Activated CD4-positive, alpha-beta T cell treated with anti-CD3 and anti-CD28 coated beads for 36 hours (primary cell): ENCODE measurements around the gene GSTO2. TPM values are rescaled to one million over a fixed set of nuclear protein-coding genes. Genes with fewer than 3 reads are reported as not detected.

ENCODE experiments used
- ATAC-seq: fragments of 200-7000 bp; cut with Tn5 transposase; one replicate; pipeline ENCODE4 v1.10.0; 2021; ENCODE audit warnings: mild to moderate bottlenecking, moderate library complexity
- CTCF ChIA-PET: fragments of 350-600 bp; sonication (Branson Sonifier 250); formaldehyde crosslinking; loops from one replicate; lab custom pipeline; 2021; ENCODE audit warnings: antibody characterized with exemption; lab: Charles Lee
- POLR2A ChIA-PET: fragments of 350-600 bp; sonication (Branson Sonifier 250); formaldehyde crosslinking; loops from one replicate; lab custom pipeline; 2021; ENCODE audit warnings: antibody characterized with exemption, inconsistent platforms; lab: Charles Lee
- DNase-seq: peaks from one replicate; pipeline ENCODE4 v3.0.0-alpha.2; 2020
- H3K27ac Mint-ChIP-seq: one replicate; pipeline ENCODE4 v1.8.0; 2021; ENCODE audit warnings: mixed read lengths
- H3K27me3 Mint-ChIP-seq: one replicate; pipeline ENCODE4 v1.8.0; 2021; ENCODE audit warnings: mixed read lengths
- H3K36me3 Mint-ChIP-seq: one replicate; pipeline ENCODE4 v1.8.0; 2021; ENCODE audit warnings: low read depth, mixed read lengths
- H3K4me1 Mint-ChIP-seq: one replicate; pipeline ENCODE4 v1.8.0; 2021; ENCODE audit warnings: mixed read lengths
- H3K4me3 Mint-ChIP-seq: one replicate; pipeline ENCODE4 v1.8.0; 2021; ENCODE audit warnings: mild to moderate bottlenecking, moderate library complexity, mixed read lengths
- H3K9me3 Mint-ChIP-seq: one replicate; pipeline ENCODE4 v1.8.0; 2021; ENCODE audit warnings: low read depth, mixed read lengths
- intact Hi-C, 2 experiments: fragments of 100-400 bp; cut with DNase I in 1 of 2; cut with micrococcal nuclease in 1 of 2; formaldehyde crosslinking; loops; one replicate each; pipeline versions ENCODE4 v1.14.2 to v1.15.1; 2022 to 2024; cut with DNase I, micrococcal nuclease
- total RNA-seq, 2 experiments: library from RNA; stranded (reverse); gene quantifications; one replicate each; pipeline ENCODE4 v1.2.3, GENCODE V29; 2021

Gene GSTO2
- total RNA-seq, 2 experiments from 2014 or later = 2.1 to 2.8 TPM

GRCh38 chr10:104279550-104280259, 10.7 kb downstream of the GSTO2 start:
- Mint-ChIP-seq H3K27me3 (peaks cover 9% of the 10 kb centered on the region), H3K27ac (no peak overlapping the region), H3K4me1 (no peaks in the 10 kb centered on the region), H3K9me3 (no peaks in the 10 kb centered on the region), H3K36me3 (no peaks in the 10 kb centered on the region), H3K4me3 (no peak overlapping the region)
- no peak for ATAC-seq
- ChIA-PET CTCF (interaction anchor here (0.6 to 2.5 kb wide), 8 partner anchors 9 to 27 kb away, joined by 3 to 15 read pairs (median 4); no protein-coding TSS in a partner anchor), POLR2A (interaction anchor here (0.6 kb wide), 1 partner anchor 45 kb away, joined by 5 read pairs; no protein-coding TSS in a partner anchor)
- no peak for DNase-seq
- intact Hi-C loops = no loop called here

GRCh38 chr10:104281694-104282093, 12.7 kb downstream of the GSTO2 start:
- H3K9me3 Mint-ChIP-seq = no peaks in the 10 kb centered on the region
- no peak overlapping the region for H3K27ac Mint-ChIP-seq
- POLR2A ChIA-PET = no interaction called here
- H3K27me3 Mint-ChIP-seq = peaks cover 2% of the 10 kb centered on the region
- CTCF ChIA-PET = interaction anchor here (0.6 kb wide), 1 partner anchor 9 kb away, joined by 3 read pairs; no protein-coding TSS in a partner anchor
- H3K4me3 Mint-ChIP-seq = no peak overlapping the region
- no peak for DNase-seq
- H3K36me3 Mint-ChIP-seq = no peaks in the 10 kb centered on the region
- intact Hi-C loops = no loop called here
- no peaks in the 10 kb centered on the region for H3K4me1 Mint-ChIP-seq
- no peak for ATAC-seq

GRCh38 chr10:104284846-104285245, 15.9 kb downstream of the GSTO2 start:
- ChIA-PET POLR2A (no interaction called here), CTCF (interaction anchor here (2.7 to 7.8 kb wide), 2 partner anchors 10 to 66 kb away, joined by 13 to 115 read pairs; no protein-coding TSS in a partner anchor)
- Mint-ChIP-seq H3K27ac (no peak overlapping the region), H3K27me3 (peaks cover 9% of the 10 kb centered on the region), H3K4me3 (no peak overlapping the region), H3K4me1 (no peaks in the 10 kb centered on the region), H3K36me3 (no peaks in the 10 kb centered on the region), H3K9me3 (no peaks in the 10 kb centered on the region)
- intact Hi-C loops = no loop called here
- ATAC-seq (no peak), DNase-seq (no peak)

- ATAC-seq (no peak), DNase-seq (no peak)
- intact Hi-C loops = no loop called here
- H3K4me3 Mint-ChIP-seq = no peak overlapping the region
- H3K27me3 Mint-ChIP-seq = peaks cover 15% of the 10 kb centered on the region
- H3K36me3 Mint-ChIP-seq = no peaks in the 10 kb centered on the region
- CTCF ChIA-PET = interaction anchor here (1.4 to 7.8 kb wide), 5 partner anchors 12 to 95 kb away, joined by 3 to 115 read pairs (median 3); partner anchors contain the start of gene ITPRIP
- POLR2A ChIA-PET = no interaction called here
- peaks cover 6% of the 10 kb centered on the region for H3K4me1 Mint-ChIP-seq
- no peak overlapping the region for H3K27ac Mint-ChIP-seq
- no peaks in the 10 kb centered on the region for H3K9me3 Mint-ChIP-seq
Measured at GRCh38 chr10:104286939-104287338, 18.0 kb downstream of the GSTO2 start.

GRCh38 chr10:104288355-104288754, 19.4 kb downstream of the GSTO2 start:
- Mint-ChIP-seq H3K36me3 (no peaks in the 10 kb centered on the region), H3K27ac (no peak overlapping the region), H3K27me3 (peaks cover 15% of the 10 kb centered on the region), H3K4me1 (peaks cover 14% of the 10 kb centered on the region), H3K4me3 (no peak overlapping the region), H3K9me3 (no peaks in the 10 kb centered on the region)
- ATAC-seq (no peak), DNase-seq (no peak)
- ChIA-PET POLR2A (no interaction called here), CTCF (interaction anchor here (0.8 to 7.8 kb wide), 4 partner anchors 11 to 62 kb away, joined by 4 to 115 read pairs (median 59); no protein-coding TSS in a partner anchor)
- intact Hi-C loops = no loop called here

- H3K4me1 Mint-ChIP-seq = peaks cover 19% of the 10 kb centered on the region
- POLR2A ChIA-PET = interaction anchor here (0.6 to 1.5 kb wide), 2 partner anchors 22 to 62 kb away, joined by 4 read pairs; partner anchors contain the start of gene CFAP58
- H3K4me3 Mint-ChIP-seq = no peak overlapping the region
- no peaks in the 10 kb centered on the region for H3K9me3 Mint-ChIP-seq
- CTCF ChIA-PET = interaction anchor here (0.5 to 8.2 kb wide), 36 partner anchors 8 to 521 kb away, joined by 3 to 142 read pairs (median 4); partner anchors contain the start of genes CFAP43, CFAP58 and ITPRIP
- intact Hi-C loops = loop anchor here (1.0 to 2.0 kb wide), 4 partner anchors 14 to 331 kb away; partner anchors contain the start of gene GSTO2 (in 1 of the 2)
- peaks cover 15% of the 10 kb centered on the region for H3K27me3 Mint-ChIP-seq
- peak; percentile 94 for DNase-seq
- no peak overlapping the region for H3K27ac Mint-ChIP-seq
- peak; percentile 99 for ATAC-seq
- H3K36me3 Mint-ChIP-seq = no peaks in the 10 kb centered on the region
Measured at GRCh38 chr10:104291439-104291951, 22.5 kb downstream of the GSTO2 start.

- H3K27ac Mint-ChIP-seq = peak overlapping the region; percentile 53
- DNase-seq = no peak
- H3K9me3 Mint-ChIP-seq = no peaks in the 10 kb centered on the region
- intact Hi-C loops = no loop called here
- ChIA-PET CTCF (interaction anchor here (0.5 to 8.2 kb wide), 20 partner anchors 9 to 591 kb away, joined by 3 to 142 read pairs (median 10); partner anchors contain the start of genes CFAP58, GSTO1 and ITPRIP), POLR2A (interaction anchor here (1.5 kb wide), 1 partner anchor 60 kb away, joined by 4 read pairs; the partner anchor contains the start of gene CFAP58)
- no peaks in the 10 kb centered on the region for H3K36me3 Mint-ChIP-seq
- peaks cover 19% of the 10 kb centered on the region for H3K4me1 Mint-ChIP-seq
- no peak for ATAC-seq
- H3K27me3 Mint-ChIP-seq = peaks cover 13% of the 10 kb centered on the region
- H3K4me3 Mint-ChIP-seq = no peak overlapping the region
Measured at GRCh38 chr10:104293011-104293410, 24.0 kb downstream of the GSTO2 start.

GRCh38 chr10:104293781-104294321, 24.9 kb downstream of the GSTO2 start:
- Mint-ChIP-seq H3K36me3 (no peaks in the 10 kb centered on the region), H3K4me1 (peaks cover 19% of the 10 kb centered on the region), H3K4me3 (no peak overlapping the region), H3K9me3 (no peaks in the 10 kb centered on the region), H3K27ac (no peak overlapping the region), H3K27me3 (peaks cover 11% of the 10 kb centered on the region)
- intact Hi-C loops = no loop called here
- DNase-seq (no peak), ATAC-seq (no peak)
- POLR2A ChIA-PET = no interaction called here
- CTCF ChIA-PET = interaction anchor here (0.8 to 8.2 kb wide), 15 partner anchors 8 to 410 kb away, joined by 3 to 142 read pairs (median 11); partner anchors contain the start of genes GSTO1 and ITPRIP

GRCh38 chr10:104296687-104297436, 27.9 kb downstream of the GSTO2 start:
- ChIA-PET POLR2A (no interaction called here), CTCF (interaction anchor here (0.7 to 8.2 kb wide), 8 partner anchors 10 to 101 kb away, joined by 3 to 142 read pairs (median 7); partner anchors contain the start of gene ITPRIP)
- intact Hi-C loops = no loop called here
- Mint-ChIP-seq H3K9me3 (no peaks in the 10 kb centered on the region), H3K36me3 (peaks cover 3% of the 10 kb centered on the region), H3K4me1 (peaks cover 40% of the 10 kb centered on the region), H3K27me3 (no peaks in the 10 kb centered on the region), H3K27ac (no peak overlapping the region), H3K4me3 (no peak overlapping the region)
- DNase-seq (no peak), ATAC-seq (no peak)

GRCh38 chr10:104297697-104298660, 29.0 kb downstream of the GSTO2 start:
- peak; percentile 43 for ATAC-seq
- POLR2A ChIA-PET = interaction anchor here (0.6 kb wide), 1 partner anchor 277 kb away, joined by 3 read pairs; no protein-coding TSS in a partner anchor
- H3K4me3 Mint-ChIP-seq = no peak overlapping the region

More at GRCh38 chr10:104297697-104298660, 29.0 kb downstream of the GSTO2 start:
- CTCF ChIA-PET = interaction anchor here (0.7 to 3.6 kb wide), 9 partner anchors 8 to 54 kb away, joined by 3 to 23 read pairs (median 4); partner anchors contain the start of gene ITPRIP
- no peaks in the 10 kb centered on the region for H3K27me3 Mint-ChIP-seq
- no peak overlapping the region for H3K27ac Mint-ChIP-seq
- peaks cover 3% of the 10 kb centered on the region for H3K36me3 Mint-ChIP-seq
- intact Hi-C loops = no loop called here
- H3K4me1 Mint-ChIP-seq = peaks cover 36% of the 10 kb centered on the region
- peaks cover under 1% of the 10 kb centered on the region for H3K9me3 Mint-ChIP-seq
- peak; percentile 76 for DNase-seq
